ENCODE measurements around the gene MRPS10. TPM values are rescaled to one million over a fixed set of nuclear protein-coding genes. Genes with fewer than 3 reads are reported as not detected.

MRPS10 gene
- total and polyA plus RNA-seq, 2 donors (not counting 3 experiments of a cell fraction or from before 2014, with no cell fraction given), result 23.2 to 37.7 TPM

DNA sequence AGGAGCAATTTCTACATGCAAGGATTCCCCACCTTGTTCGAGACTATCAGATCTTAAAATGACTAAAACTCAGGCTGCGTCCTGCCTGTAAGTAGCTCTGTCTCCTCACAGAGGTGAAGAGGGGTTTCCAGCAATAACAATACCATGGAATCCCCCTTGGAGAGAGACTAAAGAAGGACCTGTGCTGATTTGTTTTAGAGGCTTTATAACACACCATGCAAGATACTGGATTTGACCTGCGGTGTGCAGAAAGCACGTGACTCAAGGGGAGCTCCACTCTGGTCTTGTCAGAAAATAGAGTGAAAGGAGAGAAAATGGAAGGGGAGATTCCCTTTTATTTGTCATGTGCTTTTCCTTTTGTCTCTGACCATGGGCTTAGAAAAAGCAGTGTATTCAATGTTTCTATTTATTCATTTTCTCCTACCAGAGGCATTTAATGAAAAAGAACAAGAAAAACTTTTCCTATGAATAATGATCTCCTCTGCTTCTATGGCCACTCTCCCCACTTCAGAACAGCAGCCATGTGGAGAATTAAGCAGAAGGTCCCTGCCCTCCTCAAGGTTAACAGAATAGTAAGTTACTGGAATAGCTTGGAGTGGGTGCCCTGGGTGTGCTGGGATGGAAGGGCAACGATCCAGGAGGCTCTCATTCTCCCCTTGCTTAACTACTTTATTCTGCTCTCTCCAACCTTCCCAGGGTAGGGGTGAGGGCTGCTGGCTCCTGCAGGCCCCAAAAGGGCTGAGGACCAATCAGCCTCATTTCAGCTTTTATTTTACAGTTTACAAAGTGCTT lies 19.2 kb upstream of the MRPS10 start:
- DNase-seq (ENCODE audit: low read depth, low spot score), result no peak
- Histone ChIP-seq H3K4me3 (replicated peaks in 1 of 3; ENCODE audit: insufficient read depth in 1 of 3, low read depth in 1 of 3, low read length in 3 of 3) (no peak overlapping the region), H2AFZ (ENCODE audit: low read depth, low read length) (no peak overlapping the region), H3K27me3 (ENCODE audit: control insufficient read depth in 2 of 2, insufficient read depth in 2 of 2, low read length in 2 of 2) (no peaks in the 10 kb centered on the region), H4K20me1 (replicated peaks; ENCODE audit: control insufficient read depth, extremely low read depth, insufficient read depth, low read length) (no peaks in the 10 kb centered on the region), H3K4me1 (ENCODE audit: control insufficient read depth, extremely low read depth, insufficient read depth, low read length) (no peaks in the 10 kb centered on the region), H3K9ac (replicated peaks; ENCODE audit: extremely low read depth, insufficient read depth, low read length) (no peak overlapping the region), H3K27ac (ENCODE audit: insufficient read depth, low read depth, low read length) (no peak overlapping the region), H3K9me1 (replicated peaks; ENCODE audit: control insufficient read depth, extremely low read depth, insufficient read depth, low read length) (no peaks in the 10 kb centered on the region), H3K36me3 (ENCODE audit: control insufficient read depth in 2 of 2, extremely low read depth in 1 of 2, insufficient read depth in 2 of 2, low read length in 2 of 2) (no peaks in the 10 kb centered on the region), H3K4me2 (ENCODE audit: insufficient read depth, low read length) (no peak overlapping the region), H3K79me2 (ENCODE audit: control insufficient read depth, insufficient read depth, low read length) (no peaks in the 10 kb centered on the region), H3K9me3 (replicated peaks; ENCODE audit: control insufficient read depth, insufficient read depth, low read length) (no peaks in the 10 kb centered on the region)
- FAIRE-seq, result no peak
- ChIA-PET POLR2A (no interaction called here), CTCF (no interaction called here)
- intact Hi-C loops (cut with micrococcal nuclease), result no loop called here
- TF ChIP-seq EZH2 (IDR thresholded peaks at IDR 0.05; ENCODE audit: borderline replicate concordance, low read depth, low read length, severe bottlenecking) (no peak), MYC (IDR thresholded peaks at IDR 0.05; ENCODE audit: low read depth, low read length) (no peak), JUN (IDR thresholded peaks at IDR 0.05; ENCODE audit: borderline replicate concordance, insufficient read depth, insufficient read length, low read depth) (no peak), POLR2A (IDR thresholded peaks at IDR 0.05; ENCODE audit: low read depth, low read length) (no peak), FOS (IDR thresholded peaks at IDR 0.05; ENCODE audit: borderline replicate concordance, insufficient read depth, low read length) (no peak), POLR2AphosphoS5 (IDR thresholded peaks at IDR 0.05; ENCODE audit: insufficient read depth, low read depth, low read length) (no peak), GATA2 (IDR thresholded peaks at IDR 0.05; ENCODE audit: insufficient read depth, insufficient read length, low read depth, low read length) (no peak)
- TF ChIP-seq, protein P1, sequence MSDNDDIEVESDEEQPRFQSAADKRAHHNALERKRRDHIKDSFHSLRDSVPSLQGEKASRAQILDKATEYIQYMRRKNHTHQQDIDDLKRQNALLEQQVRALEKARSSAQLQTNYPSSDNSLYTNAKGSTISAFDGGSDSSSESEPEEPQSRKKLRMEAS (IDR thresholded peaks at IDR 0.05; ENCODE audit: insufficient read depth, insufficient read length), result no peak
- dilution Hi-C loops (cut with MboI; ENCODE audit: extremely low pct_ligation_motif_present, low sequenced_read_pairs), result no loop called here
- BruUV-seq (replicated peaks), result no TSS peak
